A673 (cell line): ENCODE measurements around the gene MBD3.

Experiments used
- CTCF ChIP-seq: fragments of 300-800, 200-600 bp; sonication (generic); conservative IDR thresholded peaks from 2 replicates; pipeline ENCODE4 v1.5.1; 2017; ENCODE audit warnings: low read depth, mild to moderate bottlenecking, antibody characterized with exemption, low read length, moderate library complexity, mixed read lengths
- EZH2 ChIP-seq: fragments of 200-600 bp; sonication (generic); IDR thresholded peaks from 2 replicates; pipeline ENCODE4 v1.6.1; 2017; ENCODE audit warnings: borderline replicate concordance, low read depth, mild to moderate bottlenecking, mixed read lengths, antibody characterized with exemption, low read length; ENCODE audit not compliant: poor library complexity, severe bottlenecking

GRCh38 chr19:1570836-1571235, 21.8 kb downstream of the MBD3 start:
- TF ChIP-seq CTCF (no peak), EZH2 (no peak)
